Measurements from ENCODE around the gene SHOX. TPM values are rescaled to one million over a fixed set of nuclear protein-coding genes. Genes with fewer than 3 reads are reported as not detected.
"Not testable (repeated sequence)": the region's sequence is repeated elsewhere in the genome, so short reads cannot be mapped to it uniquely, and the experiment has no call there.

The SHOX gene
- total and polyA plus RNA-seq, 5 experiments from 2014 or later, result not detected

DNA sequence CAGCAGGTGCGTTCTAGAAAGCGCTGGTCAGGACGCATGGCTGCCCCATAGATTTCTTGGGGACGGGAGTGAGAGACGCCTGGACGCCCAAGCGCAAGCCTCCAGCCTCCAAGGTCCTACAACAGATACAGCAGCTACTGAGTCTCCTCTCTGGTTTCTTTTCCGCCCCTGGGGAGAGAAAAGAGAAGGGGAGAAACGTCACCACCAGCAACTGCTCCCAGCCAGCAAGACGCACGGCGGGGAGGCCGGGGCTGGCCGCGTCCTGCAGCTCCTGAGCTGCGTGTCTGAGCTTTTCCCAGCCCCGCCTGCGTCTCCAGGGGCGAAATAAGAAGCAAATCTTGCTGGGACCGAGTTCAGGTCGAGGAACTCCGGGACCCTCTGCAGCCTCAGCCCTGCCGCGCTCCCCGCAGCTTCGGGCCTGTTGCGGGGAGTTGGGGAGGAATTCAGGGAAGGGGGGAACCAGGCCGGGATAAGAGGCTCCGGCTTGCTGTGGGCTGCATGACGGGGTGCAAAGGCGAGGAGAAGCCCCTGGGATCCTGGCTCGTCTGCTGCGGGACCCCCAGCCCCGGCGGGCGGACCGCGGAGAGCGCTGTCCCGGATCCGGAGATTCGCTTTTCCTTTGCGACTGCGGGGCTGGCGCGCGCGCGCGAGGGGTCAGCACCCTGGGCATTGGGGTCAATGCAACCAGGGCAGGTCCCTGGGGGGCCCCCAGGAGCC is 6.8 kb upstream of the SHOX start:
- H3K4me1 Mint-ChIP-seq, result peaks cover 16 to 51% (median 38%) of the 10 kb centered on the region in 4 donors
- ATAC-seq (no peak), DNase-seq (peak in 1 of 10 donors; percentile 15)
- H3K27me3 Mint-ChIP-seq, result peaks cover 41 to 82% (median 70%) of the 10 kb centered on the region in 5 donors
- peaks cover 0 to 12% (median 6%) of the 10 kb centered on the region in 3 donors for H3K36me3 Mint-ChIP-seq
- peak overlapping the region in 1 of 10 donors; percentile 28 for H3K27ac Mint-ChIP-seq
- POLR2A ChIA-PET, result no interaction called here
- H3K4me3 Mint-ChIP-seq, result peak overlapping the region in 4 of 10 donors; percentile 14 to 66 (median 37)
- peaks cover 0 to 13% (median 5%) of the 10 kb centered on the region in 9 donors for H3K9me3 Mint-ChIP-seq

DNA sequence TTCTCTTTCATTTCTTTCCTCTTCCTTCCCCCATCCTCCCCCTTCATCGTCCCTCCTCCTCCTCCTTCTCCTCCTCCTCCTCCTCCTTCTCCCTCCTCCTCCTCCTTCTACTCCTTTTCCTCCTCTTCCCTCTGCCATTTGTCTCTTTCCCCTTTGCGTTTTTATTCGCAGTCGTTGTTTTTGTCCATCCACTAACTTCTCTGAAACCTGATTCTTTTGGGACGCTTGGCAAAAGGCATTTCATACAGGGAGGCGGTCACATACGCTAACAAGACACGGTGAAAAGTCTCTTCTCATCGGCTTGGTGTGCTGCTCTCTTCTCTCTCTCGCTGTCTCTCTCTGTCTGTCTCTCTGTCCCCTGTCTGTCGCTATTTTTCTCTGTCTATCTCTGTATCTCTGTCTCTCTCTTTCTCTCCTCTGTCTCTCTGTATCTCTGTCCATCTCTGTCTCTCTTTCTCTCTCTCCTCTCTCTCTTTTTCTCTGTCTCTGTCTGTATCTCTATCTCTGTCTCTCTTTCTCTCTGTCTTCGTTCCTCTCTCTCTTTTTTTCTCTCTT is 5.4 kb upstream of the SHOX start:
- DNase-seq (no peak), ATAC-seq (no peak)
- Mint-ChIP-seq H3K36me3 (peaks cover 0 to 12% (median 6%) of the 10 kb centered on the region in 3 donors), H3K4me3 (peak overlapping the region in 3 of 10 donors; percentile 25 to 55 (median 39)), H3K27ac (no peak overlapping the region), H3K4me1 (peaks cover 16 to 51% (median 42%) of the 10 kb centered on the region in 4 donors), H3K9me3 (peaks cover 0 to 13% (median 5%) of the 10 kb centered on the region in 9 donors), H3K27me3 (peaks cover 47 to 92% (median 74%) of the 10 kb centered on the region in 5 donors)
- POLR2A ChIA-PET, result no interaction called here

DNA sequence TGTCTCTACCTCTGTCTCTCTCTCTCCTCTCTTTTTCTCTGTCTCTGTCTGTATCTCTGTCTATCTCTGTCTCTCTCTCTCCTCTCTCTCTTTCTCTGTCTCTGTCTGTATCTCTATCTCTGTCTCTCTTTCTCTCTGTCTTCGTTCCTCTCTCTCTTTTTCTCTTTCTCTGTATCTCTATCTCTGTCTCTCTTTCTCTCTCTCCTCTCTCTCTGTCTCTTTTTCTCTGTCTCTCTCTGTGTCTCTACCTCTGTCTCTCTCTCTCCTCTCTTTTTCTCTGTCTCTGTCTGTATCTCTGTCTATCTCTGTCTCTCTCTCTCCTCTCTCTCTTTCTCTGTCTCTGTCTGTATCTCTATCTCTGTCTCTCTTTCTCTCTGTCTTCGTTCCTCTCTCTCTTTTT is 4.5 kb upstream of the SHOX start:
- peaks cover 41 to 92% (median 72%) of the 10 kb centered on the region in 5 donors for H3K27me3 Mint-ChIP-seq
- peaks cover 16 to 51% (median 43%) of the 10 kb centered on the region in 4 donors for H3K4me1 Mint-ChIP-seq
- POLR2A ChIA-PET, H3K4me3 Mint-ChIP-seq, ATAC-seq, DNase-seq: not testable (repeated sequence)
- H3K9me3 Mint-ChIP-seq, result peaks cover 0 to 13% (median 5%) of the 10 kb centered on the region in 9 donors
- H3K36me3 Mint-ChIP-seq, result peaks cover 0 to 12% (median 6%) of the 10 kb centered on the region in 3 donors
- H3K27ac Mint-ChIP-seq, result peak overlapping the region in 1 of 10 donors; percentile 30

DNA sequence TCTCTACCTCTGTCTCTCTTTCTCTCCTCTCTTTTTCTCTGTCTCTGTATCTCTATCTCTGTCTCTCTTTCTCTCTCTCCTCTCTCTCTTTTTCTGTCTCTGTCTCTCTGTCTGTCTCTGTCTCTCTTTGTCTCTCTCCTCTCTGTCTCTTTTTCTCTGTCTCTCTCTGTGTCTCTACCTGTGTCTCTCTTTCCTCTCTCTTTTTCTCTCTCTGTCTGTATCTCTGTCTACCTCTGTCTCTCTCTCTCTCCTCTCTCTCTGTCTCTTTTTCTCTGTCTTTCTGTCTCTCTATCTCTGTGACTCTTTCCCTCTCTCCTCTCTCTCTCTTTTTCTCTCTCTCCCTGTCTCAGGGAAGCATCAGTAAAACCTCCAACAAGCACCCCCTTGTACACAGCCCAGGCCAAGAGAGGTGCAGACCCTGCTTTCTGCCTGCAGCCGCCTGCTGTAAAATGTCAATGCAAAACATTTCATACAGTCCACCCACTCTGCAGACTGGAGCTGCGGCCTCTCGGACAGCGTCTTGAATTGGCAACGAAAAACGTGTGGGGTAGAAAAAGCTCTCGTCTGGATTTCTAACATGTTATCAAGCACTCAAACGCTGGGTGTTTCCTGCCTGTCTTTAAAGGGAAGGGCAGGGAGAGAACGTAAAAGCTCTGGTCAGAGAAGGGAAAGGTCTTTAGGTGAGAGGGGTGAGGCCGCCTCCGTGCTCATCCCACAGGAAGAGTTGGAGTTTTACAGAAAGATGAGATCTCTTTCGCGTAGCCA is 3.7 kb upstream of the SHOX start:
- Mint-ChIP-seq H3K27me3 (peaks cover 39 to 85% (median 72%) of the 10 kb centered on the region in 5 donors), H3K4me1 (peaks cover 16 to 49% (median 41%) of the 10 kb centered on the region in 4 donors), H3K4me3 (peak overlapping the region in 3 of 10 donors; percentile 9 to 46 (median 44)), H3K27ac (peak overlapping the region in 1 of 10 donors; percentile 30), H3K36me3 (peaks cover 0 to 12% (median 8%) of the 10 kb centered on the region in 3 donors), H3K9me3 (peaks cover 0 to 13% (median 5%) of the 10 kb centered on the region in 9 donors)
- ATAC-seq (no peak), DNase-seq (peak in 1 of 10 donors; percentile 15)
- POLR2A ChIA-PET, result no interaction called here

DNA sequence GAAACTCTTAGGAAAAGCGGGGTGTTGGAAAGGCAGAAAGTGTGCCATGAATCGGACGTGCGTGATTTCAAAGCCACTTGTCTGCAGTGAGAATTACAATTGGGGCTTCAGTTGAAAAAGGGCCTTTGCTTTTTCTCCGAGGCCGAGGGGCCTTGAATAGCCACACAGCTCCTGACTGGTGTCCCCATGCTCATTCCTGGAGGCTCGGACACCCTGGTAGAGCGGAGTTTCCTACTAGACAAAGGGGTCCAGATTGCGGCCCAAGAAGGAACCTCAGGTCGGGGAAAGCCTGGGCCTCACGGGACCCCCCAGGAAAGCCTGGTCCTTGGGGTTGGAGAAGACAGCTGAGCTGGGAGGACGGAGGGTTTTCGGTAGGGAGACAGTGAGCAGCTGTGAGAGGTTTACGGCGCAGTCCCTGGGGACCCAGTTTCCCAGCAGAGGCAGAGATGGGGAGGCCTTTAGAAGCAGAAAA is 3.0 kb upstream of the SHOX start:
- Mint-ChIP-seq H3K9me3 (peaks cover 0 to 13% (median 5%) of the 10 kb centered on the region in 9 donors), H3K4me3 (no peak overlapping the region), H3K36me3 (peaks cover 0 to 12% (median 8%) of the 10 kb centered on the region in 3 donors), H3K4me1 (peaks cover 13 to 42% (median 35%) of the 10 kb centered on the region in 4 donors), H3K27me3 (peaks cover 33 to 83% (median 72%) of the 10 kb centered on the region in 5 donors), H3K27ac (peak overlapping the region in 1 of 10 donors; percentile 20)
- DNase-seq (peak in 1 of 10 donors; percentile 14), ATAC-seq (no peak)
- POLR2A ChIA-PET, result no interaction called here

DNA sequence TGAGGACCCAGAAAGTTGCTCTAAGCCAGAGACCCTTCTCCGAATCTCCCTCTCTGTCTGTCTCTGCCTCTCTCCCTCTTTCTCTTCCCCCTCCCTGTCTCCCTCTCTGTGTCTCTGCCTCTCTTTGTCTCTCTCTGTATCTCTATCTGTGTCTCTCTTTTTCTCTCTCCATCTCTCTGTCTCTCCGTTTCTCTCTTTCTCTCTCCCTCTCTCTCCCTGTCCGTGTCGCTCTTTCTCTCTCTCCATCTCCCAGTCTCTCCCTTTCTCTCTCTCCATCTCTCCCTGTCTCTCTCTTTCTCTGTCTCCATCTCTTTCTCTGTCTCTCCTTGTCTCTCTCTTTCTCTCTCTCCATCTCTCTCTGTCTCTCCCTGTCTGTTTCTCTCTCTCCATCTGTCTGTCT is 2.6 kb upstream of the SHOX start:
- Mint-ChIP-seq H3K4me1 (peaks cover 13 to 38% (median 31%) of the 10 kb centered on the region in 4 donors), H3K27ac (peak overlapping the region in 1 of 10 donors; percentile 20), H3K9me3 (peaks cover 0 to 13% (median 3%) of the 10 kb centered on the region in 9 donors), H3K36me3 (peaks cover 0 to 12% (median 9%) of the 10 kb centered on the region in 3 donors), H3K4me3 (peak overlapping the region in 2 of 10 donors; percentile 1 to 8), H3K27me3 (peaks cover 31 to 83% (median 72%) of the 10 kb centered on the region in 5 donors)
- no peak for DNase-seq
- ATAC-seq, result no peak
- POLR2A ChIA-PET, result no interaction called here

- POLR2A ChIA-PET, result no interaction called here
- Mint-ChIP-seq H3K4me1 (peaks cover 8 to 32% (median 27%) of the 10 kb centered on the region in 4 donors), H3K27ac (peak overlapping the region in 1 of 10 donors; percentile 36), H3K9me3 (peaks cover 0 to 13% (median 3%) of the 10 kb centered on the region in 9 donors), H3K36me3 (peaks cover 0 to 12% (median 10%) of the 10 kb centered on the region in 3 donors), H3K4me3 (no peak overlapping the region), H3K27me3 (peaks cover 32 to 85% (median 76%) of the 10 kb centered on the region in 5 donors)
- no peak for ATAC-seq
- peak in 1 of 10 donors; percentile 16 for DNase-seq
These were observed 1.2 kb upstream of the SHOX start for GRCh38 chrX:629230-630006.

GRCh38 chrX:630007-630611 is 482 bp upstream of the SHOX start:
- Mint-ChIP-seq H3K4me1 (peaks cover 5 to 31% (median 22%) of the 10 kb centered on the region in 4 donors), H3K4me3 (no peak overlapping the region), H3K9me3 (peaks cover 0 to 13% (median 3%) of the 10 kb centered on the region in 9 donors), H3K27me3 (peaks cover 28 to 79% (median 73%) of the 10 kb centered on the region in 5 donors), H3K36me3 (peaks cover 0 to 12% (median 9%) of the 10 kb centered on the region in 3 donors), H3K27ac (no peak overlapping the region)
- peak in 1 of 10 donors; percentile 11 for DNase-seq
- POLR2A ChIA-PET, result no interaction called here
- no peak for ATAC-seq

DNA sequence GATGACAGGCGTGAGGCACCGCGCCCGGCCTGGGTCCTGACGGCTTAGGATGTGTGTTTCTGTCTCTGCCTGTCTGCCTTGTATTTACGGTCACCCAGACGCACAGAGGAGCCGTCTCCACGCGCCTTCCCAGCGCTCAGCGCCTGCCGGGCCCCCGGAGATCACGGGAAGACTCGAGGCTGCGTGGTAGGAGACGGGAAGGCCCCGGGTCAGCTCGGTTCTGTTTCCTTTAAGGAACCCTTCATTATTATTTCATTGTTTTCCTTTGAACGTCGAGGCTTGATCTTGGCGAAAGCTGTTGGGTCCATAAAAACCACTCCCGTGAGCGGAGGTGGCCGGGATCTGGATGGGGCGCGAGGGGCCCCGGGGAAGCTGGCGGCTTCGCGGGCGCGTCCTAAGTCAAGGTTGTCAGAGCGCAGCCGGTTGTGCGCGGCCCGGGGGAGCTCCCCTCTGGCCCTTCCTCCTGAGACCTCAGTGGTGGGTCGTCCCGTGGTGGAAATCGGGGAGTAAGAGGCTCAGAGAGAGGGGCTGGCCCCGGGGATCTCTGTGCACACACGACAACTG is 1.3 kb downstream of the SHOX start:
- H3K4me1 Mint-ChIP-seq, result peaks cover 5 to 22% (median 20%) of the 10 kb centered on the region in 4 donors
- H3K9me3 Mint-ChIP-seq, result peaks cover 0 to 4% (median 1%) of the 10 kb centered on the region in 9 donors
- no peak overlapping the region for H3K27ac Mint-ChIP-seq
- DNase-seq, result peak in 1 of 10 donors; percentile 4
- H3K27me3 Mint-ChIP-seq, result peaks cover 26 to 74% (median 70%) of the 10 kb centered on the region in 5 donors
- no peak overlapping the region for H3K4me3 Mint-ChIP-seq
- ATAC-seq, result no peak
- H3K36me3 Mint-ChIP-seq, result peaks cover 2 to 8% (median 5%) of the 10 kb centered on the region in 3 donors
- POLR2A ChIA-PET, result no interaction called here

DNA sequence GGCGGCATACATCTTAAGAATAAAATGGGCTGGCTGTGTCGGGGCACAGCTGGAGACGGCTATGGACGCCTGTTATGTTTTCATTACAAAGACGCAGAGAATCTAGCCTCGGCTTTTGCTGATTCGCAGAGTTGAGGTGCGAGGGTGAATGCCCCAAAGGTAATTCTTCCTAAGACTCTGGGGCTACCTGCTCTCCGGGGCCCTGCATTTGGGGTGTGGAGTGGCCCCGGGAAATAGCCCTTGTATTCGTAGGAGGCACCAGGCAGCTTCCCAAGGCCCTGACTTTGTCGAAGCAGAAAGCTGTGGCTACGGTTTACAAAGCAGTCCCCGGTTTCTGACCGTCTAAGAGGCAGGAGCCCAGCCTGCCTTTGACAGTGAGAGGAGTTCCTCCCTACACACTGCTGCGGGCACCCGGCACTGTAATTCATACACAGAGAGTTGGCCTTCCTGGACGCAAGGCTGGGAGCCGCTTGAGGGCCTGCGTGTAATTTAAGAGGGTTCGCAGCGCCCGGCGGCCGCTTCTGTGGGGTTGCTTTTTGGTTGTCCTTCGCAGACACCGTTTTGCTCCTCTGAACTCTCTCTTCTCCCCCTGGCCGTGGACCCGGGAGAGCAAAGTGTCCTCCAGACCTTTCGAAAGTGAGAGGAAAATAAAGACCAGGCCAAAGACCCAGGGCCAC is 1.9 kb downstream of the SHOX start:
- POLR2A ChIA-PET, result no interaction called here
- Mint-ChIP-seq H3K4me1 (peaks cover 5 to 23% (median 19%) of the 10 kb centered on the region in 4 donors), H3K4me3 (no peak overlapping the region), H3K36me3 (peaks cover 0 to 8% (median 2%) of the 10 kb centered on the region in 3 donors), H3K27ac (no peak overlapping the region), H3K9me3 (peaks cover 0 to 3% (median 0%) of the 10 kb centered on the region in 9 donors), H3K27me3 (peaks cover 26 to 75% (median 70%) of the 10 kb centered on the region in 5 donors)
- ATAC-seq (no peak), DNase-seq (peak in 1 of 10 donors; percentile 12)
